Keratinocyte (primary cell): ENCODE results near the gene SLC13A3.

ENCODE experiments used
- CTCF ChIP-seq, 3 experiments: IDR thresholded peaks in 1 of 3; conservative IDR thresholded peaks in 1 of 3; optimal IDR thresholded peaks in 1 of 3; 2 replicates in 2 of 3; 3 replicates in 1 of 3; pipeline versions ENCODE3 to v1.5.1; 2011; ENCODE audit warnings: low read length in 3 of 3, mild to moderate bottlenecking in 3 of 3, moderate library complexity in 2 of 3, control low read depth in 1 of 3, inconsistent platforms in 1 of 3; ENCODE audit not compliant: insufficient read depth in 2 of 3; ENCODE audit errors: extremely low read depth in 1 of 3
- EZH2 ChIP-seq: IDR thresholded peaks from one replicate; pipeline ENCODE4 v1.6.1; 2012; ENCODE audit warnings: inconsistent platforms, mild to moderate bottlenecking, low read length, moderate library complexity

DNA sequence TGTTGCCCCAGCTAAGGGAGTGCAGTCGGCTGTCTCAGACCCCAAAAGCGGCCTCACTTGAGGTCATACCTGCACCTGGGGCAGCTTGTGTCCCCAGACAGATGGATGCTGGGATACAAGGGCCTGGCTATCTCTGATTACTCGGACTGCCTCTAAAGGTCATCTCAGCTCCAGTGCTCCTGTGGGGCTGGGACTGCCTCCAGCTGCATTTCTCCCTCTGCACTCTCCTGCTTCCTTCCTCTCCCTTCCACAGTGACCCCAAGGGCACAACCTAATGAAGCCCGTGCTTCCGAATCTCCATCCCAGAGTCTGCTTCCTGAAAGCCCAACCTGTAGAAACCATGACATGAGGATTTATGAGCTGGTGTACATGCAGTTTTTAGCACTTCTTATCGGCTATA lies 78.0 kb downstream of the SLC13A3 start:
- no peak for TF ChIP-seq CTCF (optimal IDR thresholded peaks at IDR 0.05 in 1 of 3, IDR thresholded peaks at IDR 0.05 in 1 of 3, conservative IDR thresholded peaks at IDR 0.05 in 1 of 3; ENCODE audit: extremely low read depth in 1 of 3, insufficient read depth in 2 of 3, low read length in 3 of 3)
- TF ChIP-seq EZH2, result no peak
